ENCODE data around the gene DPM1.

- TF ChIP-seq POLR2A (IDR thresholded peaks at IDR 0.05) = no peak
- TF ChIP-seq CTCF (IDR thresholded peaks at IDR 0.05) = no peak
Observed at GRCh38 chr20:50948132-50948785, 10.1 kb downstream of the DPM1 start.
